ENCODE data around the gene PLD5.

DNA sequence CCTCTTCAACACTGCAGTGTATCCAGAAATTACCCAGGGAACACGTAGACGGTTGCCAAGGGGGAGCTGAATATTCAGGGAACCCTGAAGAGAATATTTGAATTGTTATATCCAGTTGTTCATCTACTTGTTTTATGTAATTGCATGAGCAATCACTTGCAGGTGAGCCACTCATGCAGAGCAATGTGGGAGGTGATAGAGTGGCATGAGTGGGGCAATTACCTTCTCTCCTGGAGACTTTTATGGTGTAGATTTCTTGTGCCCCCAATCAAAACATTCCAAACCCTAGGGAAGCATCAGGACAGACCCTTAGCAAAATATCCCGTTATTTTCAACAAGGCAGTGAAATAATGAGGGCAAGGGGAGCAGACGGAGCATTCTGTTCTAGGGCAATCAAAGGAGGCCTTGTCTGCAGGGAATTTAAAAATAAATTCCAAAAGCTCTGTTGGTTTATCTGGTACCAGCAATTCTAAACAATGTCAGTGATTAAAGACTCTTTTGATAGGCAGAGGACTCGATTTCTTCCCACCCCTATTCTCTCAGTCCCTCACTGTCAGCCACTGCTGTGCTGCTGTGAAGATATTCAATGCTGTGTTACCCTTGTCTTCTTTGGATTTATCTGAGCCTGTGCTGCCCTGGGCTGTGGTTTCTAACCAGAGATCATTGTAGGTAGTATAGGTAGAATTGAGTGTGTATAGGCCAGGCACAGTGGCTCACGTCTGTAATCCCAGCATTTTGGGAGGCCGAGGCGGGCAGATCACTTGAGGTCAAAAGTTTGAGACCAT, 345.4 kb downstream of the PLD5 start:
- TF ChIP-seq, protein P1, sequence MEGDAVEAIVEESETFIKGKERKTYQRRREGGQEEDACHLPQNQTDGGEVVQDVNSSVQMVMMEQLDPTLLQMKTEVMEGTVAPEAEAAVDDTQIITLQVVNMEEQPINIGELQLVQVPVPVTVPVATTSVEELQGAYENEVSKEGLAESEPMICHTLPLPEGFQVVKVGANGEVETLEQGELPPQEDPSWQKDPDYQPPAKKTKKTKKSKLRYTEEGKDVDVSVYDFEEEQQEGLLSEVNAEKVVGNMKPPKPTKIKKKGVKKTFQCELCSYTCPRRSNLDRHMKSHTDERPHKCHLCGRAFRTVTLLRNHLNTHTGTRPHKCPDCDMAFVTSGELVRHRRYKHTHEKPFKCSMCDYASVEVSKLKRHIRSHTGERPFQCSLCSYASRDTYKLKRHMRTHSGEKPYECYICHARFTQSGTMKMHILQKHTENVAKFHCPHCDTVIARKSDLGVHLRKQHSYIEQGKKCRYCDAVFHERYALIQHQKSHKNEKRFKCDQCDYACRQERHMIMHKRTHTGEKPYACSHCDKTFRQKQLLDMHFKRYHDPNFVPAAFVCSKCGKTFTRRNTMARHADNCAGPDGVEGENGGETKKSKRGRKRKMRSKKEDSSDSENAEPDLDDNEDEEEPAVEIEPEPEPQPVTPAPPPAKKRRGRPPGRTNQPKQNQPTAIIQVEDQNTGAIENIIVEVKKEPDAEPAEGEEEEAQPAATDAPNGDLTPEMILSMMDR (conservative IDR thresholded peaks at IDR 0.05; ENCODE audit: low read depth, low read length) = no peak
- no peak for TF ChIP-seq EZH2 (IDR thresholded peaks at IDR 0.05; ENCODE audit: low read length, unreplicated experiment)

Measured in PC-3 (cell line).